ENCODE results near the gene KIF6. TPM values are rescaled to one million over a fixed set of nuclear protein-coding genes. Genes with fewer than 3 reads are reported as not detected.

The KIF6 gene
- polyA plus RNA-seq, 2 of the 4 experiments (the other 2 are of a cell fraction), result 0.05 to 0.39 TPM

DNA sequence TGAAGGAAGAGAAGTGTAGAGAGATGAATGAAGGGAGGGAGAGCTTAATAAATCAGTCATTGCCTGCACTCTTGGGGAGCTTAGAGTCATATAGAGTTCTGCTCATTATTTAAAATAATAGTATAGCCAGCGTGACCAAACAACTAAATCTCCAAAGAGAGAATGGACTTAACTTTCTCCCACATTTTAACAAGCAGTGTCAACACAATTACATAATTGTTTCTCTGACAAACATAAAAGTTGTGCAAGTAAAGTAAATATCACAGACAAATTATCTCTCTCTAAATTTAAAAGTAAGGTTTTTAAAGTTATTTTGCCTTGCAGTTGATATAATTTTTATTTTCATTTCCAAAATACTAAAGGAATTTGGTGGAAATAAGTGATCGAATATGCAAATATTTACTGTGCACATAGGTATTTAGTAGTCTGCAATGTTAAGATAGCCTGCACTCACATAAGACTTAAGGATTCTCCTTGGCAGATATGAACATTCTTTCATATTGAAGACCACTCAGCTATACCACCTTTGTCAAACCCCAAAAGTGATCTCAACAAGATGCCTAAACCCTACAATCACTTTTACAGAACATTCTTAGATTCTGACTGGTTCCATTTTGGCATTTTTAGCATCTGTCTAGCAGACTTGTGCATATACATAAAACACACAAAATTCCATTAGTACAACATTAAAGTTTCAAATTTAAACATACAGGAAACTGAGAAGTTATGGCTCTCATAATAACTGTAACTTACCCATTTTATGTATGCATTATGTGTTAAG, 67.7 kb downstream of the KIF6 start (continued):
- TF ChIP-seq RAD21 (conservative IDR thresholded peaks at IDR 0.05 in 1 of 2, IDR thresholded peaks at IDR 0.05 in 1 of 2) (no peak), MYC (IDR thresholded peaks at IDR 0.05; ENCODE audit: borderline replicate concordance, low read length) (no peak)

DNA sequence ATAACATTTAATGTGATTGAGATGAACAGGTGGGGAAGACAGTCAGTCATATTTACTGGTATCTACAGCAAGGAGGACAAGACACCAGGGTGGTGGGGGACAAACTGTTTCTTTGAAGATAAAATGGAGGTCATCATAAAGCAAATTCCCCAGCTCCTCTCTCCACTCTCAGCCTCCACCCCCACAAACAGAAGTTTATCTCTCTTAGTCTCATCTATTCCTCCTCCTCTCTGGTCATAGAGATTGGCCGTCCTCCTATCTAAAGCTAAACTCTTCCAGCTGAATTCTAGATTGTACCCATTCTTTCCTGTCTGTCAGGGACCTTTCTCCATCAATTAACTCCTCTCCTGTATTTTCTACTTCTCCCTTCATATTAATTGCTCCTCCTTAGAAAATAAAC, 71.1 kb downstream of the KIF6 start:
- ChIA-PET POLR2A (no interaction called here), CTCF (no interaction called here)
- Histone ChIP-seq H3K4me2 (no peak overlapping the region), H3K4me1 (no peaks in the 10 kb centered on the region), H3K4me3 (no peak overlapping the region), H3K9me3 (no peaks in the 10 kb centered on the region), H3K27ac (no peak overlapping the region)
- no peak for TF ChIP-seq CHD2 (IDR thresholded peaks at IDR 0.05; ENCODE audit: low read length, partially characterized antibody)
- TF ChIP-seq HDAC2 (IDR thresholded peaks at IDR 0.05), result no peak
- no peak for TF ChIP-seq PHF8 (IDR thresholded peaks at IDR 0.05; ENCODE audit: borderline replicate concordance, low read depth)
- TF ChIP-seq ZNF302 (CRISPR knock-in tag; IDR thresholded peaks at IDR 0.05), result no peak
- TF ChIP-seq FOXS1 (CRISPR knock-in tag; IDR thresholded peaks at IDR 0.05), result no peak
- DNase-seq (ENCODE audit: low read depth in 1 of 2, low spot score in 1 of 2) (no peak), FAIRE-seq (no peak), ATAC-seq (no peak)
- 0% methylated on average over 1 of the region's 1 CpG for WGBS (ENCODE audit: missing lambda C conversion rate)

- CTCF ChIA-PET, result no interaction called here
- 5% methylated on average over 2 of the region's 2 CpGs for WGBS (ENCODE audit: missing lambda C conversion rate)
- Histone ChIP-seq H3K4me2 (no peak overlapping the region), H3K9me3 (no peaks in the 10 kb centered on the region), H3K27ac (no peak overlapping the region), H3K4me1 (no peaks in the 10 kb centered on the region), H3K4me3 (no peak overlapping the region)
- FAIRE-seq, result no peak
- no peak for ATAC-seq
- POLR2A ChIA-PET, result no interaction called here
- no peak for DNase-seq (ENCODE audit: low read depth in 1 of 2, low spot score in 1 of 2)
- TF ChIP-seq TP53 (CRISPR knock-in tag; IDR thresholded peaks at IDR 0.05) (no peak), JUN (IDR thresholded peaks at IDR 0.05) (no peak), CBX8 (IDR thresholded peaks at IDR 0.05) (no peak), JUNB (IDR thresholded peaks at IDR 0.05) (no peak), BCL3 (IDR thresholded peaks at IDR 0.05) (no peak), PHF8 (IDR thresholded peaks at IDR 0.05; ENCODE audit: borderline replicate concordance, low read depth) (no peak), NFE2L2 (conservative IDR thresholded peaks at IDR 0.05; ENCODE audit: low read length) (no peak), MYC (IDR thresholded peaks at IDR 0.05; ENCODE audit: borderline replicate concordance, low read length) (no peak), POLR2A (IDR thresholded peaks at IDR 0.05; ENCODE audit: low read length) (no peak), ZSCAN20 (CRISPR knock-in tag; IDR thresholded peaks at IDR 0.05) (no peak)
- TF ChIP-seq, protein P1, sequence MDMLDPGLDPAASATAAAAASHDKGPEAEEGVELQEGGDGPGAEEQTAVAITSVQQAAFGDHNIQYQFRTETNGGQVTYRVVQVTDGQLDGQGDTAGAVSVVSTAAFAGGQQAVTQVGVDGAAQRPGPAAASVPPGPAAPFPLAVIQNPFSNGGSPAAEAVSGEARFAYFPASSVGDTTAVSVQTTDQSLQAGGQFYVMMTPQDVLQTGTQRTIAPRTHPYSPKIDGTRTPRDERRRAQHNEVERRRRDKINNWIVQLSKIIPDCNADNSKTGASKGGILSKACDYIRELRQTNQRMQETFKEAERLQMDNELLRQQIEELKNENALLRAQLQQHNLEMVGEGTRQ (IDR thresholded peaks at IDR 0.05), result no peak
- TF ChIP-seq, protein P2, sequence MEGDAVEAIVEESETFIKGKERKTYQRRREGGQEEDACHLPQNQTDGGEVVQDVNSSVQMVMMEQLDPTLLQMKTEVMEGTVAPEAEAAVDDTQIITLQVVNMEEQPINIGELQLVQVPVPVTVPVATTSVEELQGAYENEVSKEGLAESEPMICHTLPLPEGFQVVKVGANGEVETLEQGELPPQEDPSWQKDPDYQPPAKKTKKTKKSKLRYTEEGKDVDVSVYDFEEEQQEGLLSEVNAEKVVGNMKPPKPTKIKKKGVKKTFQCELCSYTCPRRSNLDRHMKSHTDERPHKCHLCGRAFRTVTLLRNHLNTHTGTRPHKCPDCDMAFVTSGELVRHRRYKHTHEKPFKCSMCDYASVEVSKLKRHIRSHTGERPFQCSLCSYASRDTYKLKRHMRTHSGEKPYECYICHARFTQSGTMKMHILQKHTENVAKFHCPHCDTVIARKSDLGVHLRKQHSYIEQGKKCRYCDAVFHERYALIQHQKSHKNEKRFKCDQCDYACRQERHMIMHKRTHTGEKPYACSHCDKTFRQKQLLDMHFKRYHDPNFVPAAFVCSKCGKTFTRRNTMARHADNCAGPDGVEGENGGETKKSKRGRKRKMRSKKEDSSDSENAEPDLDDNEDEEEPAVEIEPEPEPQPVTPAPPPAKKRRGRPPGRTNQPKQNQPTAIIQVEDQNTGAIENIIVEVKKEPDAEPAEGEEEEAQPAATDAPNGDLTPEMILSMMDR (IDR thresholded peaks at IDR 0.05), result no peak
Measured at GRCh38 chr6:39653612-39654011, 71.6 kb downstream of the KIF6 start.

- CTCF ChIA-PET, result no interaction called here
- FAIRE-seq (no peak), ATAC-seq (no peak), DNase-seq (ENCODE audit: low read depth in 1 of 2, low spot score in 1 of 2) (no peak)
- no peak overlapping the region for H3K4me3 ChIP-seq
- no peaks in the 10 kb centered on the region for H3K9me3 ChIP-seq
- H3K4me1 ChIP-seq, result no peaks in the 10 kb centered on the region
- POLR2A ChIA-PET, result no interaction called here
- no peak overlapping the region for H3K4me2 ChIP-seq
- 3% methylated on average over 2 of the region's 2 CpGs for WGBS (ENCODE audit: missing lambda C conversion rate)
- no peak overlapping the region for H3K27ac ChIP-seq
- TF ChIP-seq, protein P3, sequence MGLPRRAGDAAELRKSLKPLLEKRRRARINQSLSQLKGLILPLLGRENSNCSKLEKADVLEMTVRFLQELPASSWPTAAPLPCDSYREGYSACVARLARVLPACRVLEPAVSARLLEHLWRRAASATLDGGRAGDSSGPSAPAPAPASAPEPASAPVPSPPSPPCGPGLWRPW (IDR thresholded peaks at IDR 0.05), result no peak
- TF ChIP-seq ZNF302 (CRISPR knock-in tag; IDR thresholded peaks at IDR 0.05) (no peak), EHMT2 (IDR thresholded peaks at IDR 0.05; ENCODE audit: low read depth) (no peak), RCOR1 (IDR thresholded peaks at IDR 0.05; ENCODE audit: low read depth, low read length) (no peak), SMC3 (IDR thresholded peaks at IDR 0.05) (no peak), POLR2AphosphoS2 (conservative IDR thresholded peaks at IDR 0.05; ENCODE audit: low read length) (no peak), TFCP2L1 (CRISPR knock-in tag; IDR thresholded peaks at IDR 0.05) (no peak), PHF8 (IDR thresholded peaks at IDR 0.05; ENCODE audit: borderline replicate concordance, low read depth) (no peak), MAZ (IDR thresholded peaks at IDR 0.05; ENCODE audit: borderline replicate concordance, low read depth, low read length) (no peak)
- TF ChIP-seq, protein P4, sequence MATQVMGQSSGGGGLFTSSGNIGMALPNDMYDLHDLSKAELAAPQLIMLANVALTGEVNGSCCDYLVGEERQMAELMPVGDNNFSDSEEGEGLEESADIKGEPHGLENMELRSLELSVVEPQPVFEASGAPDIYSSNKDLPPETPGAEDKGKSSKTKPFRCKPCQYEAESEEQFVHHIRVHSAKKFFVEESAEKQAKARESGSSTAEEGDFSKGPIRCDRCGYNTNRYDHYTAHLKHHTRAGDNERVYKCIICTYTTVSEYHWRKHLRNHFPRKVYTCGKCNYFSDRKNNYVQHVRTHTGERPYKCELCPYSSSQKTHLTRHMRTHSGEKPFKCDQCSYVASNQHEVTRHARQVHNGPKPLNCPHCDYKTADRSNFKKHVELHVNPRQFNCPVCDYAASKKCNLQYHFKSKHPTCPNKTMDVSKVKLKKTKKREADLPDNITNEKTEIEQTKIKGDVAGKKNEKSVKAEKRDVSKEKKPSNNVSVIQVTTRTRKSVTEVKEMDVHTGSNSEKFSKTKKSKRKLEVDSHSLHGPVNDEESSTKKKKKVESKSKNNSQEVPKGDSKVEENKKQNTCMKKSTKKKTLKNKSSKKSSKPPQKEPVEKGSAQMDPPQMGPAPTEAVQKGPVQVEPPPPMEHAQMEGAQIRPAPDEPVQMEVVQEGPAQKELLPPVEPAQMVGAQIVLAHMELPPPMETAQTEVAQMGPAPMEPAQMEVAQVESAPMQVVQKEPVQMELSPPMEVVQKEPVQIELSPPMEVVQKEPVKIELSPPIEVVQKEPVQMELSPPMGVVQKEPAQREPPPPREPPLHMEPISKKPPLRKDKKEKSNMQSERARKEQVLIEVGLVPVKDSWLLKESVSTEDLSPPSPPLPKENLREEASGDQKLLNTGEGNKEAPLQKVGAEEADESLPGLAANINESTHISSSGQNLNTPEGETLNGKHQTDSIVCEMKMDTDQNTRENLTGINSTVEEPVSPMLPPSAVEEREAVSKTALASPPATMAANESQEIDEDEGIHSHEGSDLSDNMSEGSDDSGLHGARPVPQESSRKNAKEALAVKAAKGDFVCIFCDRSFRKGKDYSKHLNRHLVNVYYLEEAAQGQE (IDR thresholded peaks at IDR 0.05), result no peak
Measured at GRCh38 chr6:39649996-39650395, 75.2 kb downstream of the KIF6 start.

All from A549 (cell line).